K562 (cell line): Measurements from ENCODE around the gene RHOBTB3. TPM values are rescaled to one million over a fixed set of nuclear protein-coding genes. Genes with fewer than 3 reads are reported as not detected.

Source experiments
- BCOR ChIP-seq: fragments of 450-650 bp; IDR thresholded peaks from 2 replicates; pipeline ENCODE4 v1.6.1; 2016
- C11orf30 ChIP-seq: fragments of 450-650 bp; IDR thresholded peaks from 2 replicates; pipeline ENCODE4 v1.6.1; 2016; ENCODE audit warnings: low read depth, mild to moderate bottlenecking
- ETV5 ChIP-seq: sonication (generic); formaldehyde crosslinking; IDR thresholded peaks from 2 replicates; pipeline ENCODE4 v1.4.0; 2020; ENCODE audit warnings: low read depth, mild to moderate bottlenecking, missing genetic modification reagents
- GABPA ChIP-seq: fragments of 200-800 bp; sonication (Bioruptor generic); conservative IDR thresholded peaks from 2 replicates; pipeline ENCODE4 v1.6.1; 2016; ENCODE audit warnings: low read depth, missing genetic modification characterization, missing compliant biosample characterization
- HDAC1 ChIP-seq, 2 experiments: fragments of 450-650 bp; IDR thresholded peaks; 2 replicates each; pipeline ENCODE4 v1.6.1; 2016 to 2017; ENCODE audit warnings: inconsistent platforms in 1 of 2, mild to moderate bottlenecking in 1 of 2, moderate library complexity in 1 of 2
- HLTF ChIP-seq: fragments of 450-650 bp; IDR thresholded peaks from 2 replicates; pipeline ENCODE4 v1.6.1; 2016
- HNRNPL ChIP-seq: fragments of 200-400 bp; formaldehyde crosslinking; IDR thresholded peaks from 2 replicates; pipeline ENCODE4 v1.6.1; 2017; ENCODE audit warnings: low read depth, mild to moderate bottlenecking, low read length
- HOXB6 ChIP-seq: fragments of 250-450 bp; sonication (Bioruptor Pico); IDR thresholded peaks from 2 replicates; pipeline ENCODE4 v1.5.1; 2022; ENCODE audit warnings: mild to moderate bottlenecking, borderline replicate concordance
- MECOM ChIP-seq: fragments of 250-450 bp; sonication (Bioruptor Pico); IDR thresholded peaks from 2 replicates; pipeline ENCODE4 v1.8.0; 2022; ENCODE audit warnings: inconsistent platforms
- PURB ChIP-seq: sonication (generic); formaldehyde crosslinking; IDR thresholded peaks from 2 replicates; pipeline ENCODE4 v1.9.0; 2021; ENCODE audit warnings: low read depth, mild to moderate bottlenecking, missing genetic modification reagents
- PYGO2 ChIP-seq: fragments of 450-650 bp; IDR thresholded peaks from 2 replicates; pipeline ENCODE4 v1.6.1; 2016; ENCODE audit warnings: mild to moderate bottlenecking, missing genetic modification characterization, moderate library complexity, missing compliant biosample characterization
- RBM17 ChIP-seq: fragments of 200-400 bp; formaldehyde crosslinking; IDR thresholded peaks from 2 replicates; pipeline ENCODE4 v1.6.1; 2017; ENCODE audit warnings: low read depth, mild to moderate bottlenecking, low read length, borderline replicate concordance
- SIRT6 ChIP-seq: IDR thresholded peaks from one replicate; pipeline ENCODE4 v1.6.1; 2012; ENCODE audit warnings: low read depth, mild to moderate bottlenecking, control low read depth, inconsistent platforms, low read length, moderate library complexity
- TEAD4 ChIP-seq, 2 experiments: sonication (generic) in 1 of 2; formaldehyde crosslinking in 1 of 2; IDR thresholded peaks; 2 replicates each; pipeline versions ENCODE4 v1.6.1 to v1.8.0; 2012 to 2022; ENCODE audit warnings: borderline replicate concordance in 1 of 2, inconsistent platforms in 1 of 2, low read length in 1 of 2, mild to moderate bottlenecking in 1 of 2, missing genetic modification reagents in 1 of 2
- ZC3H8 ChIP-seq: fragments of 450-650 bp; IDR thresholded peaks from 2 replicates; pipeline ENCODE4 v1.6.1; 2017
- ZFP1 ChIP-seq: fragments of 450-650 bp; formaldehyde crosslinking; IDR thresholded peaks from 2 replicates; pipeline ENCODE4 v1.4.0; 2020; ENCODE audit warnings: mild to moderate bottlenecking, mixed read lengths
- ZNF431 ChIP-seq: sonication (generic); formaldehyde crosslinking; IDR thresholded peaks from 2 replicates; pipeline ENCODE4 v1.8.0; 2022; ENCODE audit warnings: mild to moderate bottlenecking, missing genetic modification reagents
- ZNF696 ChIP-seq: fragments of 250-450 bp; sonication (Bioruptor Pico); conservative IDR thresholded peaks from 2 replicates; pipeline ENCODE4 v1.4.0; 2020; ENCODE audit warnings: mild to moderate bottlenecking, moderate library complexity
- ZNF717 ChIP-seq: fragments of 250-450 bp; sonication (Bioruptor Pico); IDR thresholded peaks from 2 replicates; pipeline ENCODE4 v1.5.0; 2021
- polyA plus RNA-seq, 8 experiments: library from polyadenylated mRNA; depleted of rRNA in 4 of 8; stranded (reverse) in 5 of 8; unstranded in 3 of 8; fragments of >200 nt; fragmentation: Nextera tagmentation in 2 of 8; fragmentation: Illumina TruSeq in 1 of 8; extraction: Ambion mirVana in 2 of 8; extraction: Trizol in 1 of 8; gene quantifications; 2 replicates each; pipeline versions ENCODE4 v1.2.1 to v1.2.3, GENCODE V29; 2011 to 2014; ENCODE audit warnings: inconsistent platforms in 1 of 8, missing spikeins in 1 of 8
- total RNA-seq, 7 experiments: library from RNA; depleted of rRNA in 6 of 7; stranded (reverse); fragments of >200 nt in 6 of 7; fragmentation: Illumina TruSeq in 2 of 7; extraction: Trizol in 2 of 7; gene quantifications; 2 replicates each; pipeline versions ENCODE4 v1.2.1 to v1.2.3, GENCODE V29; 2011 to 2021; ENCODE audit warnings: low replicate concordance in 1 of 7
- TF ChIP-seq, protein P1 (sequence below): fragments of 250-450 bp; sonication (Bioruptor Pico); IDR thresholded peaks from 2 replicates; pipeline ENCODE4 v1.8.0; 2022; ENCODE audit warnings: inconsistent platforms, mild to moderate bottlenecking, moderate library complexity, borderline replicate concordance
- TF ChIP-seq, protein P2 (sequence below): fragments of 250-450 bp; sonication (Bioruptor Pico); IDR thresholded peaks from 2 replicates; pipeline ENCODE4 v1.4.0; 2020; ENCODE audit warnings: mild to moderate bottlenecking, moderate library complexity, borderline replicate concordance
- TF ChIP-seq, protein P3 (sequence below): fragments of 250-450 bp; sonication (Bioruptor Pico); IDR thresholded peaks from 2 replicates; pipeline ENCODE4 v1.8.0; 2022; ENCODE audit warnings: moderate library complexity, mild to moderate bottlenecking, inconsistent platforms
- TF ChIP-seq, protein P4 (sequence below): sonication (generic); formaldehyde crosslinking; IDR thresholded peaks from 2 replicates; pipeline ENCODE4 v1.9.0; 2022; ENCODE audit warnings: mild to moderate bottlenecking, missing genetic modification reagents

RHOBTB3 gene
- total and polyA plus RNA-seq, 9 of the 15 experiments (the other 6 are each of a cell fraction or from before 2014, with no cell fraction given), result 39.7 to 143 (median 115) TPM

DNA sequence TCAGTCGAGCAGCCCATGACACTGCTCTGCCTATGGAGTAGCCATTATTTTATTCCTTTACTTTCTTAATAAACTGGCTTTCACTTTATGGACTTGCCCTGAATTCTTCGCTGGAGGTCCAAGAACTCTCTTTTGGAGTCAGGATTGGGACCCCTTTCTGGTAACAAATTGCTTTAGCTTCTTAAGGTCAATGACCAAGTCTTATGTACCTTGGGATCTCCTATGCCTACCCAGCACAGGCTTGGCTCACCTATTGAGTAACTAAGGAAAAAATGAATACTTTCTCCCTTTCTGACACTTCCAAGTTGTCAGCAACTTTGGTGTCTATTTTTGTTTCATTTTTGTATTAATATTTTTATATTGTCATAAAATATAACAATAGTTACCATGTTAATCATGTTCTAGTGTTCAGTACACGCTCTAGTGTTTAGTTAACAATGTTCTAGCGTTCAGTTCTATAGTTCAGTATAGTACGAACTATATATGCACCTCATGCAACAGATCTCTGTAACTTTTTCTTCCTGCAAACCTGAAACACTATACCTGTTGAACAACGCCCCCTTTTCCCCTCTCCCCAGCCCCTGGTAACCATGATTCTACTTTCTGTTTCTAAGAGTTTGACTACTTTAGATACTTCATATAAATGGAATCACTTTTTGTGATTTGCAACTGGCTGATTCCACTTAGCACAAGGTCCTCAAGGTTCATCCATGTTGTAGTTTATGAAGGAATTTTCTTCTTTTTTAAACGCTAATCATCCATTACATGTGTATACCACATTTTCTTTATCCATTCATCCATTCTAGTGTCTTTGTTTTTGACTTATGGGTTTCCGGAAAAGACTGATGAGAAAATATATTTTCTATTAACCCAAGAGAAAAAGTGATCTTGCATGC, 1.8 kb upstream of the RHOBTB3 start (continued):
- TF ChIP-seq, protein P1, sequence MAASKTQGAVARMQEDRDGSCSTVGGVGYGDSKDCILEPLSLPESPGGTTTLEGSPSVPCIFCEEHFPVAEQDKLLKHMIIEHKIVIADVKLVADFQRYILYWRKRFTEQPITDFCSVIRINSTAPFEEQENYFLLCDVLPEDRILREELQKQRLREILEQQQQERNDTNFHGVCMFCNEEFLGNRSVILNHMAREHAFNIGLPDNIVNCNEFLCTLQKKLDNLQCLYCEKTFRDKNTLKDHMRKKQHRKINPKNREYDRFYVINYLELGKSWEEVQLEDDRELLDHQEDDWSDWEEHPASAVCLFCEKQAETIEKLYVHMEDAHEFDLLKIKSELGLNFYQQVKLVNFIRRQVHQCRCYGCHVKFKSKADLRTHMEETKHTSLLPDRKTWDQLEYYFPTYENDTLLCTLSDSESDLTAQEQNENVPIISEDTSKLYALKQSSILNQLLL (CRISPR knock-in tag), result no peak
- TF ChIP-seq ETV5 (no peak), ZFP1 (CRISPR knock-in tag) (peak; percentile 15; the same call in 1 of the 2 replicates), HOXB6 (CRISPR knock-in tag) (no peak), RBM17 (no peak), C11orf30 (0 out of 2 replicates have a peak, but pooled peaks have one; percentile 3), GABPA (tag) (no peak; the same call in 1 of the 2 replicates), TEAD4 (IDR thresholded peaks at IDR 0.05; ENCODE audit: low read length) (peak; percentile 45), TEAD4 (CRISPR knock-in tag; IDR thresholded peaks at IDR 0.05; ENCODE audit: borderline replicate concordance) (no peak), ZC3H8 (no peak; the same call in 1 of the 2 replicates), ZNF696 (CRISPR knock-in tag) (0 out of 2 replicates have a peak, but pooled peaks have one; percentile 66), MECOM (CRISPR knock-in tag) (0 out of 2 replicates have a peak, but pooled peaks have one; percentile 37), PYGO2 (tag) (no peak), PURB (no peak), HLTF (no peak), ZNF717 (CRISPR knock-in tag) (peak; percentile 95), BCOR (no peak), HDAC1 (IDR thresholded peaks at IDR 0.05) (peak in 1 of 2 experiments; percentile 56; a peak in 1 of 4 replicates), SIRT6 (peak; percentile 70), ZNF431 (CRISPR knock-in tag) (0 out of 2 replicates have a peak, but pooled peaks have one; percentile 41), HNRNPL (peak; percentile 93)
- TF ChIP-seq, protein P2, sequence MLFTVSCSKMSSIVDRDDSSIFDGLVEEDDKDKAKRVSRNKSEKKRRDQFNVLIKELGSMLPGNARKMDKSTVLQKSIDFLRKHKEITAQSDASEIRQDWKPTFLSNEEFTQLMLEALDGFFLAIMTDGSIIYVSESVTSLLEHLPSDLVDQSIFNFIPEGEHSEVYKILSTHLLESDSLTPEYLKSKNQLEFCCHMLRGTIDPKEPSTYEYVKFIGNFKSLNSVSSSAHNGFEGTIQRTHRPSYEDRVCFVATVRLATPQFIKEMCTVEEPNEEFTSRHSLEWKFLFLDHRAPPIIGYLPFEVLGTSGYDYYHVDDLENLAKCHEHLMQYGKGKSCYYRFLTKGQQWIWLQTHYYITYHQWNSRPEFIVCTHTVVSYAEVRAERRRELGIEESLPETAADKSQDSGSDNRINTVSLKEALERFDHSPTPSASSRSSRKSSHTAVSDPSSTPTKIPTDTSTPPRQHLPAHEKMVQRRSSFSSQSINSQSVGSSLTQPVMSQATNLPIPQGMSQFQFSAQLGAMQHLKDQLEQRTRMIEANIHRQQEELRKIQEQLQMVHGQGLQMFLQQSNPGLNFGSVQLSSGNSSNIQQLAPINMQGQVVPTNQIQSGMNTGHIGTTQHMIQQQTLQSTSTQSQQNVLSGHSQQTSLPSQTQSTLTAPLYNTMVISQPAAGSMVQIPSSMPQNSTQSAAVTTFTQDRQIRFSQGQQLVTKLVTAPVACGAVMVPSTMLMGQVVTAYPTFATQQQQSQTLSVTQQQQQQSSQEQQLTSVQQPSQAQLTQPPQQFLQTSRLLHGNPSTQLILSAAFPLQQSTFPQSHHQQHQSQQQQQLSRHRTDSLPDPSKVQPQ (CRISPR knock-in tag), result no peak
- TF ChIP-seq, protein P3, sequence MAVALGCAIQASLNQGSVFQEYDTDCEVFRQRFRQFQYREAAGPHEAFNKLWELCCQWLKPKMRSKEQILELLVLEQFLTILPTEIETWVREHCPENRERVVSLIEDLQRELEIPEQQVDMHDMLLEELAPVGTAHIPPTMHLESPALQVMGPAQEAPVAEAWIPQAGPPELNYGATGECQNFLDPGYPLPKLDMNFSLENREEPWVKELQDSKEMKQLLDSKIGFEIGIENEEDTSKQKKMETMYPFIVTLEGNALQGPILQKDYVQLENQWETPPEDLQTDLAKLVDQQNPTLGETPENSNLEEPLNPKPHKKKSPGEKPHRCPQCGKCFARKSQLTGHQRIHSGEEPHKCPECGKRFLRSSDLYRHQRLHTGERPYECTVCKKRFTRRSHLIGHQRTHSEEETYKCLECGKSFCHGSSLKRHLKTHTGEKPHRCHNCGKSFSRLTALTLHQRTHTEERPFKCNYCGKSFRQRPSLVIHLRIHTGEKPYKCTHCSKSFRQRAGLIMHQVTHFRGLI (CRISPR knock-in tag), result no peak
- TF ChIP-seq, protein P4, sequence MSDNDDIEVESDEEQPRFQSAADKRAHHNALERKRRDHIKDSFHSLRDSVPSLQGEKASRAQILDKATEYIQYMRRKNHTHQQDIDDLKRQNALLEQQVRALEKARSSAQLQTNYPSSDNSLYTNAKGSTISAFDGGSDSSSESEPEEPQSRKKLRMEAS (CRISPR knock-in tag), result no peak
